ENCODE data around the gene CLSTN2. TPM values are rescaled to one million over a fixed set of nuclear protein-coding genes. Genes with fewer than 3 reads are reported as not detected.

CLSTN2 gene
- total RNA-seq, 1 experiment from 2014 or later, result 0.02 TPM

- Histone ChIP-seq H3K36me3 (ENCODE audit: control insufficient read depth in 1 of 2, insufficient read depth in 2 of 2, low read length in 2 of 2) (no peaks in the 10 kb centered on the region), H3K4me1 (ENCODE audit: control insufficient read depth in 1 of 2, insufficient read depth in 2 of 2, low read length in 2 of 2) (no peaks in the 10 kb centered on the region), H3K4me3 (replicated peaks in 1 of 2; ENCODE audit: low read depth in 1 of 2, low read length in 2 of 2) (no peak overlapping the region), H4K20me1 (ENCODE audit: insufficient read depth) (no peaks in the 10 kb centered on the region), H3K9me2 (ENCODE audit: insufficient read depth) (no peaks in the 10 kb centered on the region), H3K9me3 (ENCODE audit: control insufficient read depth in 1 of 2, insufficient read depth in 1 of 2, low read depth in 1 of 2, low read length in 2 of 2) (no peaks in the 10 kb centered on the region), H3K4me2 (ENCODE audit: low read length) (no peak overlapping the region), H3K27ac (ENCODE audit: low read depth, low read length) (no peak overlapping the region), H3K79me2 (ENCODE audit: insufficient read depth, low read length) (no peaks in the 10 kb centered on the region), H3K9ac (ENCODE audit: low read length) (no peak overlapping the region), H3K27me3 (ENCODE audit: insufficient read depth, low read length) (peaks cover 52% of the 10 kb centered on the region), H2AFZ (ENCODE audit: low read depth, low read length, poor library complexity, severe bottlenecking) (no peak overlapping the region)
- ChIA-PET CTCF (no interaction called here), RAD21 (ENCODE audit: low non-redundant PET in 1 of 2, low total read pairs in 2 of 2, uncharacterized antibody in 2 of 2, unreplicated experiment in 2 of 2) (no interaction called here), POLR2A (no interaction called here)
- DNase-seq (ENCODE audit: low read depth, low spot score) (no peak), ATAC-seq (no peak)
- no TSS peak for BruUV-seq (replicated peaks)
- intact Hi-C loops (cut with micrococcal nuclease), result no loop called here
- TF ChIP-seq ELF1 (IDR thresholded peaks at IDR 0.05; ENCODE audit: borderline replicate concordance, low read depth) (no peak), FOSL1 (IDR thresholded peaks at IDR 0.05; ENCODE audit: low read depth) (no peak), CEBPB (IDR thresholded peaks at IDR 0.05; ENCODE audit: low read depth) (no peak), EGR1 (IDR thresholded peaks at IDR 0.05; ENCODE audit: low read depth) (no peak), CBX3 (IDR thresholded peaks at IDR 0.05; ENCODE audit: low read depth) (no peak)
- TF ChIP-seq, protein P1, sequence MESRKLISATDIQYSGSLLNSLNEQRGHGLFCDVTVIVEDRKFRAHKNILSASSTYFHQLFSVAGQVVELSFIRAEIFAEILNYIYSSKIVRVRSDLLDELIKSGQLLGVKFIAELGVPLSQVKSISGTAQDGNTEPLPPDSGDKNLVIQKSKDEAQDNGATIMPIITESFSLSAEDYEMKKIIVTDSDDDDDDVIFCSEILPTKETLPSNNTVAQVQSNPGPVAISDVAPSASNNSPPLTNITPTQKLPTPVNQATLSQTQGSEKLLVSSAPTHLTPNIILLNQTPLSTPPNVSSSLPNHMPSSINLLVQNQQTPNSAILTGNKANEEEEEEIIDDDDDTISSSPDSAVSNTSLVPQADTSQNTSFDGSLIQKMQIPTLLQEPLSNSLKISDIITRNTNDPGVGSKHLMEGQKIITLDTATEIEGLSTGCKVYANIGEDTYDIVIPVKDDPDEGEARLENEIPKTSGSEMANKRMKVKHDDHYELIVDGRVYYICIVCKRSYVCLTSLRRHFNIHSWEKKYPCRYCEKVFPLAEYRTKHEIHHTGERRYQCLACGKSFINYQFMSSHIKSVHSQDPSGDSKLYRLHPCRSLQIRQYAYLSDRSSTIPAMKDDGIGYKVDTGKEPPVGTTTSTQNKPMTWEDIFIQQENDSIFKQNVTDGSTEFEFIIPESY (IDR thresholded peaks at IDR 0.05; ENCODE audit: extremely low read depth, insufficient replicate concordance, low read length), result no peak
- TF ChIP-seq, protein P2, sequence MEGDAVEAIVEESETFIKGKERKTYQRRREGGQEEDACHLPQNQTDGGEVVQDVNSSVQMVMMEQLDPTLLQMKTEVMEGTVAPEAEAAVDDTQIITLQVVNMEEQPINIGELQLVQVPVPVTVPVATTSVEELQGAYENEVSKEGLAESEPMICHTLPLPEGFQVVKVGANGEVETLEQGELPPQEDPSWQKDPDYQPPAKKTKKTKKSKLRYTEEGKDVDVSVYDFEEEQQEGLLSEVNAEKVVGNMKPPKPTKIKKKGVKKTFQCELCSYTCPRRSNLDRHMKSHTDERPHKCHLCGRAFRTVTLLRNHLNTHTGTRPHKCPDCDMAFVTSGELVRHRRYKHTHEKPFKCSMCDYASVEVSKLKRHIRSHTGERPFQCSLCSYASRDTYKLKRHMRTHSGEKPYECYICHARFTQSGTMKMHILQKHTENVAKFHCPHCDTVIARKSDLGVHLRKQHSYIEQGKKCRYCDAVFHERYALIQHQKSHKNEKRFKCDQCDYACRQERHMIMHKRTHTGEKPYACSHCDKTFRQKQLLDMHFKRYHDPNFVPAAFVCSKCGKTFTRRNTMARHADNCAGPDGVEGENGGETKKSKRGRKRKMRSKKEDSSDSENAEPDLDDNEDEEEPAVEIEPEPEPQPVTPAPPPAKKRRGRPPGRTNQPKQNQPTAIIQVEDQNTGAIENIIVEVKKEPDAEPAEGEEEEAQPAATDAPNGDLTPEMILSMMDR (IDR thresholded peaks at IDR 0.05 in 2 of 3, conservative IDR thresholded peaks at IDR 0.05 in 1 of 3; ENCODE audit: borderline replicate concordance in 1 of 3, insufficient read depth in 1 of 3, low read depth in 2 of 3, low read length in 2 of 3), result no peak
- TF ChIP-seq, protein P3, sequence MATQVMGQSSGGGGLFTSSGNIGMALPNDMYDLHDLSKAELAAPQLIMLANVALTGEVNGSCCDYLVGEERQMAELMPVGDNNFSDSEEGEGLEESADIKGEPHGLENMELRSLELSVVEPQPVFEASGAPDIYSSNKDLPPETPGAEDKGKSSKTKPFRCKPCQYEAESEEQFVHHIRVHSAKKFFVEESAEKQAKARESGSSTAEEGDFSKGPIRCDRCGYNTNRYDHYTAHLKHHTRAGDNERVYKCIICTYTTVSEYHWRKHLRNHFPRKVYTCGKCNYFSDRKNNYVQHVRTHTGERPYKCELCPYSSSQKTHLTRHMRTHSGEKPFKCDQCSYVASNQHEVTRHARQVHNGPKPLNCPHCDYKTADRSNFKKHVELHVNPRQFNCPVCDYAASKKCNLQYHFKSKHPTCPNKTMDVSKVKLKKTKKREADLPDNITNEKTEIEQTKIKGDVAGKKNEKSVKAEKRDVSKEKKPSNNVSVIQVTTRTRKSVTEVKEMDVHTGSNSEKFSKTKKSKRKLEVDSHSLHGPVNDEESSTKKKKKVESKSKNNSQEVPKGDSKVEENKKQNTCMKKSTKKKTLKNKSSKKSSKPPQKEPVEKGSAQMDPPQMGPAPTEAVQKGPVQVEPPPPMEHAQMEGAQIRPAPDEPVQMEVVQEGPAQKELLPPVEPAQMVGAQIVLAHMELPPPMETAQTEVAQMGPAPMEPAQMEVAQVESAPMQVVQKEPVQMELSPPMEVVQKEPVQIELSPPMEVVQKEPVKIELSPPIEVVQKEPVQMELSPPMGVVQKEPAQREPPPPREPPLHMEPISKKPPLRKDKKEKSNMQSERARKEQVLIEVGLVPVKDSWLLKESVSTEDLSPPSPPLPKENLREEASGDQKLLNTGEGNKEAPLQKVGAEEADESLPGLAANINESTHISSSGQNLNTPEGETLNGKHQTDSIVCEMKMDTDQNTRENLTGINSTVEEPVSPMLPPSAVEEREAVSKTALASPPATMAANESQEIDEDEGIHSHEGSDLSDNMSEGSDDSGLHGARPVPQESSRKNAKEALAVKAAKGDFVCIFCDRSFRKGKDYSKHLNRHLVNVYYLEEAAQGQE (IDR thresholded peaks at IDR 0.05; ENCODE audit: low read depth), result no peak
These were observed 508.8 kb downstream of the CLSTN2 start for GRCh38 chr3:140443806-140444205.

Measured in HCT116 (cell line).